Adipocyte (in vitro differentiated cells): ENCODE results near the gene C19orf25.

Source experiments
- DNase-seq: peaks from one replicate; pipeline ENCODE4 v3.0.0-alpha.2; 2015; ENCODE audit warnings: low read depth
- H3K27me3 ChIP-seq: replicated peaks from 2 replicates; pipeline ENCODE4 v1.7.0; 2013; ENCODE audit warnings: mild to moderate bottlenecking, low read length, moderate library complexity; ENCODE audit not compliant: control insufficient read depth, insufficient read depth
- H3K36me3 ChIP-seq: 2 replicates; pipeline ENCODE4 v1.7.0; 2013; ENCODE audit warnings: low read length, mild to moderate bottlenecking, moderate library complexity; ENCODE audit not compliant: control insufficient read depth, insufficient read depth, severe bottlenecking
- H3K4me1 ChIP-seq: 2 replicates; pipeline ENCODE4 v1.7.0; 2013; ENCODE audit warnings: mild to moderate bottlenecking, low read length, moderate library complexity; ENCODE audit not compliant: control insufficient read depth, insufficient read depth
- H3K4me3 ChIP-seq: 2 replicates; pipeline ENCODE4 v1.7.0; 2013; ENCODE audit warnings: mild to moderate bottlenecking, low read length, moderate library complexity
- H3K9ac ChIP-seq: 2 replicates; pipeline ENCODE4 v1.7.0; 2013; ENCODE audit warnings: mild to moderate bottlenecking, low read length, moderate library complexity
- H3K9me3 ChIP-seq: 2 replicates; pipeline ENCODE4 v1.7.0; 2013; ENCODE audit warnings: mild to moderate bottlenecking, low read length, moderate library complexity; ENCODE audit not compliant: control insufficient read depth

Gene C19orf25

DNA sequence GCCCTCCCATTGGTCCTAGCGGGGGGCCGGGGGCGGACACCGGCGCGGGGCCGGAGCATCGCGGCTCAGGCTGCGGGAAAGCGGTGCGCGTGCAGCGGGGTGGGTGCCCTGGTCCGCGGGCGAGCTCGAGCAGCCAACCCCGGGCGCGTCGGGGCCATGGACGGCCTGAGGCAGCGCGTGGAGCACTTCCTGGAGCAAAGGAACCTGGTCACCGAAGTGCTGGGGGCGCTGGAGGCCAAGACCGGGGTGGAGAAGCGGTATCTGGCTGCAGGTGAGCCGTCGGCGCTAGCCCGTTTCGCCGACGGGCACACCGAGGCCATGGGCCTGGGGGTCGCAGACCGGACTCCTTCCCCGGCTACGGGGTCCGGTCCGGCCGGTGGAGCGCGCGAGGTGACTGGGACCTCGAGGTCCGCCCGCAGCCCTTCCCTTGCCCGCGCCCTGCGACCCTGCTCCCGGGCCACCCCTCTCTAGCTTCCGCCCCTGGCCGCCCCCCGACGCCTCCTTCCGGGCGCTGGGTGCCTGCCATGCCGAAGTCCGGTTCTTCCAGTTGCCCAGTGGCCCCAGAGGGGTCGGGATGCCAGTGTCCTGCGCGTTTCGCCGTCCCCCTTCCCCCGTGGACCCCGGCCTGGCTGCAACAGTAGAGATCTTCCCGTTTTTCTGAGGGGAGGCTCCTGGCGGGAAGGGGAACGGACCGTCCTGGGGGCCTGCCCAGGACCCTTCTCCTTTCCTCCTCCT lies 12.3 kb upstream of the C19orf25 start, which contains the start of gene REEP6:
REEP6 (plus strand) TSS at position 68 of the 735 bp plus-strand sequence; CDS start at position 157, 89 bp downstream.
- no peak for DNase-seq
- Histone ChIP-seq H3K9me3 (no peaks in the 10 kb centered on the region), H3K4me3 (peak within 1 kb of the TSS; percentile 88), H3K36me3 (no peaks in the 10 kb centered on the region), H3K4me1 (peaks cover 19% of the 10 kb centered on the region), H3K27me3 (peaks cover 17% of the 10 kb centered on the region), H3K9ac (peak within 1 kb of the TSS; percentile 75)

GRCh38 chr19:1490311-1491113 lies 11.5 kb upstream of the C19orf25 start, which contains the start of gene PCSK4:
PCSK4 (minus strand) TSS chr19:1490350; CDS start chr19:1490346, 4 bp downstream.
- Histone ChIP-seq H3K36me3 (no peaks in the 10 kb centered on the region), H3K4me3 (peak within 1 kb of the TSS; percentile 88), H3K9me3 (no peaks in the 10 kb centered on the region), H3K27me3 (peaks cover 11% of the 10 kb centered on the region), H3K4me1 (peaks cover 19% of the 10 kb centered on the region), H3K9ac (peak within 1 kb of the TSS; percentile 75)
- DNase-seq = peak; percentile 100

- DNase-seq = no peak
- H3K4me3 ChIP-seq = peak overlapping the region; percentile 88
- H3K9ac ChIP-seq = peak overlapping the region; percentile 71
- H3K27me3 ChIP-seq = peaks cover 6% of the 10 kb centered on the region
- no peaks in the 10 kb centered on the region for H3K9me3 ChIP-seq
- peaks cover 19% of the 10 kb centered on the region for H3K4me1 ChIP-seq
- H3K36me3 ChIP-seq = no peaks in the 10 kb centered on the region
Measured at GRCh38 chr19:1489463-1490310, 10.7 kb upstream of the C19orf25 start.

DNA sequence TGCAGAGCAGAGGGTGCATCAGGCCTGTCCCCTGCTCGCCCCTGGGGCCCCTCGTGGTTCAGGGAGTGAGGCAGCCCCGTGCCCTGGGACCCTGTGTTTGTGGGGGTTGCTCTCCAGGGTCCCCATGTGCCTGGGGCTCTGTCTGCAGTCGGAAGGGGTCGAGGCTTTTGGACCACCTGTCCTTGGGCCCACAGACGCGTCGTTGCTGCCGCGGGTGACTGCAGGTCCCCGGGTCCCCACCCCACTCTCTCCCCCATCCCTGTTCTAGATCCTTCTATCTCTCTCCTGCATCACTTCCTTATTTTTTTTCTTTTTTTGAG lies 9.2 kb upstream of the C19orf25 start:
- no peak for DNase-seq
- H3K4me1 ChIP-seq = peaks cover 10% of the 10 kb centered on the region
- no peak overlapping the region for H3K4me3 ChIP-seq
- H3K36me3 ChIP-seq = no peaks in the 10 kb centered on the region
- no peak overlapping the region for H3K9ac ChIP-seq
- H3K27me3 ChIP-seq = peaks cover 6% of the 10 kb centered on the region
- H3K9me3 ChIP-seq = no peaks in the 10 kb centered on the region

GRCh38 chr19:1487576-1488281 lies 8.7 kb upstream of the C19orf25 start:
- H3K9ac ChIP-seq = no peak overlapping the region
- peaks cover 6% of the 10 kb centered on the region for H3K27me3 ChIP-seq
- H3K4me1 ChIP-seq = peaks cover 5% of the 10 kb centered on the region
- no peaks in the 10 kb centered on the region for H3K9me3 ChIP-seq
- no peak for DNase-seq
- H3K4me3 ChIP-seq = no peak overlapping the region
- no peaks in the 10 kb centered on the region for H3K36me3 ChIP-seq

DNA sequence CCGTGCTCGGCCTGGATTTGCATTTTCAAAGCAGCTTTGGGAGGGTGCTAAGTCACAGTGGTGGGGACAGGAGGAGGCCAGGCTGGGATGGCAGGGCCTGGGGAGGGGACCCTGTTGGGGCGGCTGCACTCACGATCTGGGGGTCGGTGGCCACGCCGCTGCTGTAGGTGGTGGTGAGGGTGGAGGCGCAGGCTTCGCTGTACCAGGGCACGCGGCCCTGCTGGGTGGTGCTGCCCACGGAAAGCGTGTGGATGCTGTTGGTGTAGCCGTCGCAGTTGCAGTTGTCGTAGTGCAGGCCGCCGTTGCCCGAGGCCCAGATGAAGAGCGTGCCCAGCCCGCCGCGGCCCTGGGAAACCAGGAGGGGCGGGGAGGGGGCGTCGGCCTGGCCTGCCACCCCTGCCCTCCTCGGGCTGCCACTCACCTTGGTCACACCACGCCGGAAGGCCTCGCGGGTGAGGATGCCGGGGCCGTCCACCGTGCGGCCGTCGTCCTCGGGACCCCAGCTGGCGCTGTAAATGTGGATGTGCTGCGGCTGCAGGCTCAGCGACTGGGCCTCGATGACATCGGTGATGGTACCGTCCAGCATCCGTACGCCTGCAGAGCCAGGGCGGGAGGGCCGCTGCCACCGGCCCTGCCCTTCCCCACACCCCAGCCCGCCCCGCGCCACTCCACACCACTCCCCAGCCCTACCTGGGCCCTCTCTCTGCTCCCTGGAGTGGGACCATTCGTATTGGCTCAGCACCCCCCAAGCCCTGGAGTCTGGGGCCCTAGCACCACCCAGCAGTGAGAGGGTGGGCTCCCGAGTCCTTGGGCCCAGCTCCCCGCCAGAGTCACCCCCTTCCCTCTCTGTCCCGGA lies 7.9 kb upstream of the C19orf25 start:
- no peak for DNase-seq
- Histone ChIP-seq H3K9me3 (no peaks in the 10 kb centered on the region), H3K4me1 (peaks cover 5% of the 10 kb centered on the region), H3K27me3 (peaks cover 6% of the 10 kb centered on the region), H3K36me3 (no peaks in the 10 kb centered on the region), H3K9ac (no peak overlapping the region), H3K4me3 (no peak overlapping the region)

- Histone ChIP-seq H3K4me3 (no peak overlapping the region), H3K36me3 (no peaks in the 10 kb centered on the region), H3K9me3 (no peaks in the 10 kb centered on the region), H3K9ac (no peak overlapping the region), H3K27me3 (no peaks in the 10 kb centered on the region), H3K4me1 (no peaks in the 10 kb centered on the region)
- DNase-seq = no peak
Measured at GRCh38 chr19:1483979-1484428, 5.0 kb upstream of the C19orf25 start.

- H3K4me3 ChIP-seq = no peak overlapping the region
- H3K9me3 ChIP-seq = no peaks in the 10 kb centered on the region
- DNase-seq = no peak
- H3K9ac ChIP-seq = no peak overlapping the region
- H3K4me1 ChIP-seq = no peaks in the 10 kb centered on the region
- H3K36me3 ChIP-seq = no peaks in the 10 kb centered on the region
- H3K27me3 ChIP-seq = no peaks in the 10 kb centered on the region
Measured at GRCh38 chr19:1483131-1483978, 4.3 kb upstream of the C19orf25 start.

GRCh38 chr19:1482361-1483130 lies 3.5 kb upstream of the C19orf25 start:
- Histone ChIP-seq H3K9ac (no peak overlapping the region), H3K9me3 (no peaks in the 10 kb centered on the region), H3K36me3 (no peaks in the 10 kb centered on the region), H3K4me3 (no peak overlapping the region), H3K4me1 (peaks cover 4% of the 10 kb centered on the region), H3K27me3 (no peaks in the 10 kb centered on the region)
- no peak for DNase-seq
